ES-I3 (cell line): Measurements from ENCODE around the gene CELF5.
"Not testable (repeated sequence)": the region's sequence is repeated elsewhere in the genome, so short reads cannot be mapped to it uniquely, and the experiment has no call there.

Experiments used
- H3K36me3 ChIP-seq: 2 replicates; pipeline ENCODE4 v1.6.1; 2013; ENCODE audit warnings: mild to moderate bottlenecking, low read length, control low read depth, moderate library complexity; ENCODE audit not compliant: insufficient read depth
- H3K4me1 ChIP-seq: 2 replicates; pipeline ENCODE4 v1.6.1; 2013; ENCODE audit warnings: mild to moderate bottlenecking, control low read depth, low read length; ENCODE audit not compliant: insufficient read depth
- H3K9ac ChIP-seq: 2 replicates; pipeline ENCODE4 v1.6.1; 2013; ENCODE audit warnings: low read depth, mild to moderate bottlenecking, low read length, moderate library complexity
- H3K9me3 ChIP-seq: 2 replicates; pipeline ENCODE4 v1.6.1; 2013; ENCODE audit warnings: mild to moderate bottlenecking, low read length, moderate library complexity; ENCODE audit not compliant: control insufficient read depth, insufficient read depth

The CELF5 gene

DNA sequence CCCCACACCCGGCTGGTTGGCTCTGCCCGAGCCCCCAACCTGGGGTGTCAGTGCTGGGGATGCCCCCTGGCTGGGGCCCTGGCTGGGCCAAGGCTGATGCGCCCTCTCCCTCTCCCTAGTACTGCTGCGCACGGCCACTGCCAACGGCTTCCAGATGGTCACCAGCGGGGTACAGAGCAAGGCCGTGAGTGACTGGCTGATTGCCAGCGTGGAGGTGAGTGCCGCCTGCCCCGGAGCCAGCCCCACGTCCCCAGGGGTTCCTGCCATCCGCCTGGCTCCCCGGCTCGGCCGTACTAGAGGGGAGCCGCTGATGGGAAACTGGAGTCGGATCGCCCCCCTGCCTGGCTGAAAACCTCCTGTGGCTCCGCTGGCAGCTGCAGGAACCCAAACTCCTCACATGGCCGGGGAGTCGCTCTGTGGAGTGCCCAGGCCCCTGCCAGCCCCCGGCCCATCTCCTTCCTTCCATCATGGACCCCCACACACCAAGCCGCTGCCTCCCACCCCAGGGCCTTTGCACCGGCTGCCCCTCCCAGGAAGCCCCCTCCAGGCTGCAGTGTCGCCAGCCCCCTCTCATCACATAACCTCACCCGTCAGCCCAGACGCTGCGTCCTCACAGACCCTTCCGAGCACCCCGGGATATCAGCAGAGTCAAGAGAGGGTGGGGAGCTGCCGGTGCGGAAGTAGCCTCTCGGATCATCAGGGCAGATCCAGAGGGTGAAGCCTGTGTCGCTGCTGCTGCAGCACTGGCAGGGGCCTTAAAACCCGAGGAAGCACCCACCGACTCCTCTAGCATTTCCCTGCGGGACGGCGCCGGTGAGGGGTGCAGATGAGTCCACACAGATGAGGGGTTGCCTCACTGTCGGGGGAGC lies 28.2 kb upstream of the CELF5 start:
- H3K9me3 ChIP-seq = no peaks in the 10 kb centered on the region
- no peaks in the 10 kb centered on the region for H3K4me1 ChIP-seq
- H3K9ac ChIP-seq = no peak overlapping the region
- no peaks in the 10 kb centered on the region; the same call in 1 of the 2 replicates for H3K36me3 ChIP-seq

DNA sequence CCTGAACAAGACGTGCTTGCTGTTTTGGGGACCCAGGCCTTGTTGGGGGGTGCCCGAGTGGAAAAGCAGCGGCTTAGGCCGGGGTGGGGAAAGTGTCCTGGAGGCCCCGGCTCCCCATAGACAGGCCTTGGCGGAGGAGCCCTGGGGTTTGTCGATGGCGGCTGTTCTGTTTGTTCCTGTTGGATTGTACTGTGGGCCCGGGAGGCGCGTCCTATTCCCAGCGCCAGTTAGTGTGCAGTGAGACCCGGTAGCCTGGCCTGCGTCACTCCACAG lies 27.6 kb upstream of the CELF5 start:
- H3K9ac ChIP-seq = no peak overlapping the region
- no peaks in the 10 kb centered on the region; the same call in 1 of the 2 replicates for H3K36me3 ChIP-seq

DNA sequence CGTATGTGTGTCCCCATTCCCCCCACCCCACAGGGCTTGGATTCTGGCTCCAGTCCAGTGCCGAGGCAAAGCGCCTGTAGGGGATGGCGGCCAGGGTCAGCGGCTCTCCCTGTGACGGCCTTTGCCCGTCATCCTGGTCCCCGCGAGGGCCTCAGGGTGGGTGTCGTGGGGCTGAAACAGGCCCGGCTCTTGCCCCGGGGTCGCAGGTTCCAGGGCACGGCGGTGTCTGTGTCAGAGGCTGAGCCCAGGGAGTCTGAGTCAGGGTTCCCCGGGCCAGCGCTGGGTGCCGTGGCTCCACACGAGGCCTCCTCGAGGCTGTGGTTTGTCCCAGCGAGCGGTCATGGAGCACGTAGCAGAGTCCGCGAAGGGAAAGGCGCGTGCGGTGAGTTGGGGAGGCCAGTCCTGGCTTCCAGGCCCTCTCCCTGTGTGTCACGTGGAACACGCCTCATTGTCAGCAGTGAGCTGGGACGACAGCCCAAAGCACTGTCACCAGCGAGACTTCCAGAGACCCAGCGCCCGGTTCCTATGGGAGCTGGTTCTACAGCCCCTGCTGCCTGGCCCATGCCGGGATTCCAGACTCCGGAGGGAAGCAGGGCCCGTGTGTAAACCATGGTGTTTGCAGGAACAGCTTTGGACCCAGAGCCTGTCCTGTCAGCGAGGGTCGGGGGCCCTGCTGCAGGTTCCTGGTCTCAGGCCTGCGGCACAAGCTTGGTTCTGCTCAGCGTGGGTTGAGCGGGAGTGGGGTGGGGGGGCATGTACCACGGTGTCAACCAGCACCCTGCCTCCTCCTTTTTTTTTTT lies 25.4 kb upstream of the CELF5 start:
- Histone ChIP-seq H3K9me3 (no peaks in the 10 kb centered on the region), H3K9ac (no peak overlapping the region), H3K36me3 (no peaks in the 10 kb centered on the region; the same call in 1 of the 2 replicates), H3K4me1 (no peaks in the 10 kb centered on the region)

More for the DNA sequence above, 27.6 kb upstream of the CELF5 start:
- no peaks in the 10 kb centered on the region for H3K9me3 ChIP-seq
- H3K4me1 ChIP-seq = no peaks in the 10 kb centered on the region

DNA sequence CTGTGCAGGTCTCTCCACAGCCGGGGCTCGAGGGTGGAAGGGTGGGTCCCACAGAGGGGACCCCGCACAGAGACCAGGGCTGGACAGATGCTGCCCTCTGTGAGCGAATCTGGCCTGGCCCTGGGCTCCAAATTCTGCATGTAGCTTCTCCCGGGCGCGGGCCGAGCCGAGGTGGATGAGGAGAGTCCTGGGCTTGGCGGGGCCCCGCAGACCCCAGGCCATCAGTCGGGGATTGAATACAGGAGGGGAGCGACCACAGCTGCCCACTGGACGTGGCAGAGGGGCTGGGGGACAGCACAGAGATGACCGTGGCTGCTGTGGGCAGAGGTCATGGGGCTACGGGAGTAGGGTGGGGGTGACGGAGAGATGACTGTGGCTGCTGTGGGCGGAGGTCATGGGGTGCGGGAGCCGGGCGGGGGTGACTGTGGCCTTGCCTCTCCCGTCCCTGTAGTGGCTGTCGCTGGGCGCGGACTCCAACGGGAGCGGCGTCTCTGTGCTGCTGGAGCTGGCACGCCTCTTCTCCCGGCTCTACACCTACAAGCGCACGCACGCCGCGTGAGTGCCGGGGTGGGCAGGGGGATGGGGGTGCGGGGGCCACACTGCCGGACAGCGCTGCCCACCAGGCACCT lies 23.3 kb upstream of the CELF5 start:
- Histone ChIP-seq H3K9ac (no peak overlapping the region), H3K9me3 (no peaks in the 10 kb centered on the region), H3K36me3 (peaks cover 7% of the 10 kb centered on the region), H3K4me1 (no peaks in the 10 kb centered on the region)

DNA sequence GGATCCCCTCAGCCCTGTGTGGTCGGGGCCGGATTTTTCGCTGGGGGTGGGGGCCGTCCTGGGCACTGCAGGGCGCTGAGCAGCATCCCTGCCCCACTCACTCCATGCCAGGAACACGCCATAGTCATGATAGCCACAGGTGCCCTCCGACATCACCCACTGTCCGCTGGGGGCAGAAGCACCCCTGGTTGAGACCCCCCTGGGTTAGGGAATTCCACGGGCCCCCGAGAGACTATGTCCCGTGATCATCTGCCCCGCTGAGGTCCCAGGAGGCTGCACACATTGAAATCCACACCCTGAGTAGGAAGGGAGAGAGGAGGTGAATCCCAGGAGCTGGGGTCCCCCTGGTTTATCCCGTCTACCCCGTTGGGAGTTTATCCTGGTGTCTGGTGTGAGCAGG lies 22.6 kb upstream of the CELF5 start:
- H3K36me3 ChIP-seq = peaks cover 10% of the 10 kb centered on the region
- H3K9ac ChIP-seq = no peak overlapping the region
- no peaks in the 10 kb centered on the region for H3K4me1 ChIP-seq
- H3K9me3 ChIP-seq = no peaks in the 10 kb centered on the region

DNA sequence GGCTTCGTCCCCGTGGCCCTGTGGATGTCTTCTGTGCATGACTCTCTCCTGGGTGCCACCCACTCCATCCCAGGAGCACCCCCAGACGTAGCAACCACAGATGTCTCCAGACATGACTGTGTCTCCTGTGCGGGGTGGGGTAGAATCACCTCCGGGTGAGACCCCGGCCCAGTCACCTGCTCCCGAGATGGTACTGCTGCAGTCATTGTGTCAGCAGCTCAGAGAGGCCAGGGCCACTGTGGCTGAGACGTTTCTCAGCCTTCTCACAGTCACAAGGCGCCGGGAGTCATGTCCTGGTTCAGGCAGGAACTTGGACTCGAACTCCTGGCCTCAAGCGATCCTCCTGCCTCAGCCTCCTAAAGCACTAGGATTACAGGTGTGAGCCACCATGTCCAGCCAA lies 22.1 kb upstream of the CELF5 start:
- Histone ChIP-seq H3K36me3 (peaks cover 11% of the 10 kb centered on the region), H3K4me1 (peaks cover 3% of the 10 kb centered on the region; the same call in 1 of the 2 replicates), H3K9me3 (no peaks in the 10 kb centered on the region), H3K9ac (no peak overlapping the region)

DNA sequence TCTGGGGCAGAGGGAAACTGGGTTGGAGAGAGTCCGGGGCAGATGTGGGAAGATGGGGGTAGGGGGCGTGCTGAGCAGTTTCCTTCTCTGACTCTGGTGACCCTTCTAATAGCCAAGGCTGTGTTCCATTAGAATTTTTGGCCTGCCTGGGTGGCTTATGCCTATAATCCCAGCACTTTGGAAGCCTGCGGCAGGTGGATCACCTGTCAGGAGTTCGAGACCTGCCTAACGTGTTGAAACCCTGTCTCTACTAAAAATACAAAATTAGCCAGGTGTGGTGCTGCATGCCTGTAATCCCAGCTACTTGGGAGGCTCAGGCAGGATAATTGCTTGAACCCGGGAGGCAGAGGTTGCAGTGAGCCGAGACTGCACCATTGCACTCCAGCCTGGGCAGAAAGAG lies 21.6 kb upstream of the CELF5 start:
- not testable (repeated sequence) for H3K9ac ChIP-seq, H3K9me3 ChIP-seq, H3K4me1 ChIP-seq
- peaks cover 11% of the 10 kb centered on the region for H3K36me3 ChIP-seq

DNA sequence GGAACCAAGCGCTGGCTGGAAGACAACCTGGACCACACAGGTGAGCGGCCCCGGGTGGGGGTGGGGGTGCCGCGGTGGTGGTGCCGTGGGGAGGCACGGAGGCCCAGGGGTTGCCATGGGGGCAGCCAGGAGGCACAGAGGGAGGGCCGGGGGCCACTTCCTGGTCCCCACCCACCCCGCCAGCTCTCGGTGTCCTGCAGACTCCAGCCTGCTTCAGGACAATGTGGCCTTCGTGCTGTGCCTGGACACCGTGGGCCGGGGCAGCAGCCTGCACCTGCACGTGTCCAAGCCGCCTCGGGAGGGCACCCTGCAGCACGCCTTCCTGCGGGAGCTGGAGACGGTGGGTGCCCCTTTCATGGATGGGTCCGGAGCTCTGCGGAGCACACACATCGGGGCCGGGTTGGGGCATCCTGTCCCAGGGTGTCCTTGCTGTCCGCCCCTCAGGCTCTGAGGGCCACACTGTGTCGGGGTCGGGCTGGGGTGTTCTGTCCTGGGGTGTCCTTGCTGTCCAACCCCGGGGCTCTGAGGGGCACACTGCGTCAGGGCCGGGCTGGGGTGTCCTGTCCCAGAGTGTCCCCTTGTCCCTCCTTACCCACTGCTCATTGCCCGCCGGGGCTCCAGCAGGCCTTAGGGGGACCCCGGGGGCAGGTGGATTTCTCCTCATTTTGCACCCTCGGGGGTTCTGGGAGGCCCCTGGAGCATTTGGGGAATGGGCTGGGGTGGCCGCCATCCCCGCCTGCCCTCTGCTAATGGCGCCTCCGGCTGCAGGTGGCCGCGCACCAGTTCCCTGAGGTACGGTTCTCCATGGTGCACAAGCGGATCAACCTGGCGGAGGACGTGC lies 20.4 kb upstream of the CELF5 start:
- Histone ChIP-seq H3K4me1 (peaks cover 3% of the 10 kb centered on the region; the same call in 1 of the 2 replicates), H3K9me3 (no peaks in the 10 kb centered on the region), H3K9ac (no peak overlapping the region), H3K36me3 (peaks cover 11% of the 10 kb centered on the region)

DNA sequence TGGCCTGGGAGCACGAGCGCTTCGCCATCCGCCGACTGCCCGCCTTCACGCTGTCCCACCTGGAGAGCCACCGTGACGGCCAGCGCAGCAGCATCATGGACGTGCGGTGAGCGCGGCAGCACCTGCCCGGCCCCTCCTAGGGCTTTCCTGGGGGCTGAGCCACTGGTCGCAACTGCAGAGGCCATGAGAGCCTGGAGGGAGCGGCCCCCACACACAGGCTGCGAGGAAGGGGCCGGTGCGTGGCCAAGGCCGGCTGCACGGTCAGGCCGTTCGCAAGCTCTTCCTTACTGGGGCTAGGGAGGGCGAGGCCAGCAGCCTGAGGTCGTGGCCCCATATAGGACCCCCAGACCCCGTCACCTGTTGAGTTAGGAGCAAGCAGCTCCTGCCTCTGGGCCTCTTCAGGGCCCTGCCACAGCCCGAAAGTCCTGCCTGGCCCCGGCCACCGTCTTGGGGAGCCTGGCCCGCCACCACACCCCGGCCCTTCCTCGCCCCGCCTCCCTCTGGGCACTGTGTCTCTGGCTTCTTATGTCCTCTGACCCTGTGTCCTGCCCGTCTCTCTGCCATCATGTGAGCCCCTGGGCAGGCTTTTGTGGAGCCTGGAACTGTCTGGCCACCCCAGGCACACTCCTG lies 19.7 kb upstream of the CELF5 start:
- peaks cover 3% of the 10 kb centered on the region; the same call in 1 of the 2 replicates for H3K4me1 ChIP-seq
- no peak overlapping the region for H3K9ac ChIP-seq
- peaks cover 11% of the 10 kb centered on the region for H3K36me3 ChIP-seq
- H3K9me3 ChIP-seq = no peaks in the 10 kb centered on the region

DNA sequence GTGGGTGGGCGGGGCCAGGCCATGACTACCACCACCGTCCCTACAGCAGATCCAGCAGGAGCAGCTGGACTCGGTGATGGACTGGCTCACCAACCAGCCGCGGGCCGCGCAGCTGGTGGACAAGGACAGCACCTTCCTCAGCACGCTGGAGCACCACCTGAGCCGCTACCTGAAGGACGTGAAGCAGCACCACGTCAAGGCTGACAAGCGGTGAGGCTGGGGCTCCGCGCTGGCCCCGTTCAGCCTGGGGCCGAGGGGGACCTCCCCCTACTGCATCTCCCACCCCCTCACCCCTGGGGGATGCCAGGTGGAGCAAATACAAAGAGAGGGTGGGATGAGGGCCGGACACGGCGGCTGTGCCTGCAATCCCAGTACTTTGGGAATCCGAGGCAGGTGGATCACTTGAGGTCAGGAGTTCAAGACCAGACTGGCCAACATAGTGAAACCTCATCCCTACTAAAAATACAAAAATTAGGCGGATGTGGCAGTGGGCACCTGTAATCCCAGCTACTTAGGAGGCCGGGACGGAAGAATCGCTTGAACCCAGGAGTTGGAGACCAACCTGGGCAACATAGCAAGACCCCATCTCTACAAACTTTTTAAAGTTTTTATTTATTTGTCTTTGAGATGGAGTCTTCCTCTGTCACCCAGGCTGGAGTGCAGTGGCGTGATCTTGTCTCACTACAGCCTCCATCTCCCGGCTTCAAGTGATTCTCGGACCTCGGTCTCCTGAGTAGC lies 18.1 kb upstream of the CELF5 start:
- peaks cover 11% of the 10 kb centered on the region for H3K36me3 ChIP-seq
- no peak overlapping the region for H3K9ac ChIP-seq
- H3K4me1 ChIP-seq = peaks cover 3% of the 10 kb centered on the region; the same call in 1 of the 2 replicates
- no peaks in the 10 kb centered on the region for H3K9me3 ChIP-seq

DNA sequence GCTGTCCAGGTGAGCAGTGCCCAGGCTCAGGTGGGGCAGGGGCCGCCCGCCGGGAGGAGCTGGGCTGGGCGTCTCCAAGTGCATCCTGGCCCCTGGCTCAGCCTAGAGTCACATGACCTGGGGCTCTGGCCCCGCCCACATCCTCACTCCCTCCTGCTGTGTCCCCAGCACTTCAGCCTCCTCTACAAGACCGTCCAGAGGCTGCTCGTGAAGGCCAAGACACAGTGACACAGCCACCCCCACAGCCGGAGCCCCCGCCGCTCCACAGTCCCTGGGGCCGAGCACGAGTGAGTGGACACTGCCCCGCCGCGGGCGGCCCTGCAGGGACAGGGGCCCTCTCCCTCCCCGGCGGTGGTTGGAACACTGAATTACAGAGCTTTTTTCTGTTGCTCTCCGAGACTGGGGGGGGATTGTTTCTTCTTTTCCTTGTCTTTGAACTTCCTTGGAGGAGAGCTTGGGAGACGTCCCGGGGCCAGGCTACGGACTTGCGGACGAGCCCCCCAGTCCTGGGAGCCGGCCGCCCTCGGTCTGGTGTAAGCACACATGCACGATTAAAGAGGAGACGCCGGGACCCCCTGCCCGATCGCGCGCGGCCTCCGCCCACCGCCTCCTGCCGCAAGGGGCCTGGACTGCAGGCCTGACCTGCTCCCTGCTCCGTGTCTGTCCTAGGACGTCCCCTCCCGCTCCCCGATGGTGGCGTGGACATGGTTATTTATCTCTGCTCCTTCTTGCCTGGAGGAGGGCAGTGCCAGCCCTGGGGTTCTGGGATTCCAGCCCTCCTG lies 16.8 kb upstream of the CELF5 start:
- Histone ChIP-seq H3K36me3 (peaks cover 11% of the 10 kb centered on the region), H3K4me1 (peaks cover 3% of the 10 kb centered on the region; the same call in 1 of the 2 replicates), H3K9ac (no peak overlapping the region), H3K9me3 (no peaks in the 10 kb centered on the region)

DNA sequence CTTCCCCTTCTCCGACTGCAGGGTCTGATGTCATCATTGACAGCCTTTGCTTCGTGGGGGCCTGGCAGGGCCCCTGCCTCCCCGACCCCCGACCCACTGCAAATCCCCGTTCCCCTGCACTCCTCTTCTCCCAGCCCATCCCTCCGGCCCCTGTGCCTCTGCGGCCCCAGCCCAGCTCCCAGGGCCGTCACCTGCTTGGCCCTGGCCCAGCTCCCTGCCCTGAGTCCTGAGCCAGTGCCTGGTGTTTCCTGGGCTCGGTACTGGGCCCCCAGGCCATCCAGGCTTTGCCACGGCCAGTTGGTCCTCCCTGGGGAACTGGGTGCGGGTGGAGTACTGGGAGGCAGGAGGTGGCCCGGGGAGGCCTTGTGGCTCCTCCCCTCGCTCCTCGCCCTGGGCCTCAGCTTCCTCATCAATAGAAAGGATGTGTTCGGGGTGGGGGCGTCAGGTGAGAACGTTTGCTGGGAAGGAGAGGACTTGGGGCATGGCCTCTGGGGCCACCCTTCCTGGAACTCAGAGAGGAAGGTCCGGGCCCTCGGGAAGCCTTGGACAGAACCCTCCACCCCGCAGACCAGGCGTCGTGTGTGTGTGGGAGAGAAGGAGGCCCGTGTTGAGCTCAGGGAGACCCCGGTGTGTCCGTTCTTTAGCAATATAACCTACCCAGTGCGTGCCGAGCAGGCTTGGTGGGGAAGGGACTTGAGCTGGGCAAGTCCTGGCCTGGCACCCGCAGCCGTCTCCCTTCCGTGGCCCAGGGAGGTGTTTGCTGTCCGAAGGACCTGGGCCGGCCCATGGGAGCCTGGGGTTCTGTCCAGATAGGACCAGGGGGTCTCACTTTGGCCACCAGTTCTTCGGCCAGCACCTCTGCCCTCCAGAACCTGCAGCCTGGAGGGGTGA lies 15.9 kb upstream of the CELF5 start:
- Histone ChIP-seq H3K9ac (no peak overlapping the region), H3K4me1 (peaks cover 3% of the 10 kb centered on the region; the same call in 1 of the 2 replicates), H3K36me3 (peaks cover 11% of the 10 kb centered on the region), H3K9me3 (no peaks in the 10 kb centered on the region)
